SK-N-SH (cell line): ENCODE data around the gene HIVEP2. TPM values are rescaled to one million over a fixed set of nuclear protein-coding genes. Genes with fewer than 3 reads are reported as not detected.
A peak's percentile ranks its signal among the peaks of the same experiment; 100 is the strongest.

Source experiments
- CTCF ChIA-PET: fragments of 300-600, 350-600 bp; formaldehyde crosslinking; extraction: SDS; loops from one replicate; lab custom pipeline; 2021; lab: Yijun Ruan, JAX
- POLR2A ChIA-PET: fragments of 350-600 bp; sonication (Branson Sonifier 250); formaldehyde crosslinking; extraction: SDS; loops from one replicate; lab custom pipeline; 2020; ENCODE audit warnings: antibody characterized with exemption, inconsistent platforms; lab: Yijun Ruan, JAX
- DNase-seq: peaks from one replicate; pipeline ENCODE4 v3.0.0; 2012
- H2AFZ ChIP-seq: fragments of 200-600 bp; sonication (generic); 2 replicates; pipeline ENCODE4 v1.8.1; 2016; ENCODE audit warnings: antibody characterized with exemption, mild to moderate bottlenecking, low read depth
- H3F3A ChIP-seq: fragments of 200-600 bp; sonication (generic); replicated peaks from 2 replicates; pipeline ENCODE3; 2016; ENCODE audit warnings: antibody characterized with exemption, mild to moderate bottlenecking; ENCODE audit not compliant: insufficient read depth
- H3K27ac ChIP-seq, 2 experiments: fragments of 200-500 bp in 1 of 2; fragments of 200-600 bp in 1 of 2; sonication (Bioruptor generic) in 1 of 2; sonication (generic), shearing (Covaris generic) in 1 of 2; 2 replicates each; pipeline versions ENCODE4 v1.5.1 to v1.6.1; 2014 to 2016; ENCODE audit warnings: low read depth in 2 of 2, inconsistent platforms in 1 of 2, low read length in 1 of 2, mild to moderate bottlenecking in 1 of 2, mixed read lengths in 1 of 2
- H3K27me3 ChIP-seq: fragments of 200-600 bp; sonication (generic), shearing (Covaris generic); 2 replicates; pipeline ENCODE4 v1.6.1; 2016; ENCODE audit warnings: mixed run types; ENCODE audit not compliant: insufficient read depth
- H3K36me3 ChIP-seq, 2 experiments: fragments of 200-500 bp in 1 of 2; fragments of 200-600 bp in 1 of 2; sonication (Bioruptor generic) in 1 of 2; sonication (generic) in 1 of 2; replicated peaks in 1 of 2; 2 replicates each; pipeline versions ENCODE3 to v1.5.1; 2014 to 2016; ENCODE audit warnings: low read length in 1 of 2, mild to moderate bottlenecking in 1 of 2; ENCODE audit not compliant: insufficient read depth in 2 of 2, control insufficient read depth in 1 of 2
- H3K4me1 ChIP-seq, 2 experiments: fragments of 200-500 bp in 1 of 2; fragments of 200-600 bp in 1 of 2; sonication (Bioruptor generic) in 1 of 2; sonication (generic), shearing (Covaris generic) in 1 of 2; 2 replicates each; pipeline versions ENCODE4 v1.5.1 to v1.6.1; 2014 to 2016; ENCODE audit warnings: low read depth in 1 of 2, low read length in 1 of 2, mixed run types in 1 of 2; ENCODE audit not compliant: insufficient read depth in 2 of 2, control insufficient read depth in 1 of 2
- H3K4me2 ChIP-seq: fragments of 200-600 bp; sonication (generic), shearing (Covaris generic); 2 replicates; pipeline ENCODE4 v1.6.1; 2017; ENCODE audit warnings: mixed run types
- H3K4me3 ChIP-seq, 2 experiments: fragments of 200-500 bp in 1 of 2; fragments of 200-600 bp in 1 of 2; sonication (Bioruptor generic) in 1 of 2; sonication (generic), shearing (Covaris generic) in 1 of 2; 2 replicates each; pipeline versions ENCODE4 v1.5.1 to v1.8.1; 2014 to 2016; ENCODE audit warnings: low read depth in 2 of 2, inconsistent platforms in 1 of 2, low read length in 1 of 2, mild to moderate bottlenecking in 1 of 2, mixed read lengths in 1 of 2, moderate library complexity in 1 of 2
- H3K79me2 ChIP-seq: fragments of 200-600 bp; sonication (generic); 2 replicates; pipeline ENCODE4 v1.8.1; 2017; ENCODE audit warnings: mild to moderate bottlenecking; ENCODE audit not compliant: insufficient read depth
- H3K9ac ChIP-seq: fragments of 200-600 bp; sonication (generic); 2 replicates; pipeline ENCODE4 v1.6.1; 2017; ENCODE audit warnings: mixed run types
- H3K9me2 ChIP-seq: fragments of 200-600 bp; sonication (generic); 2 replicates; pipeline ENCODE4 v1.6.1; 2017; ENCODE audit warnings: mixed run types
- H3K9me3 ChIP-seq: fragments of 200-600 bp; sonication (generic); 2 replicates; pipeline ENCODE4 v1.6.1; 2017; ENCODE audit warnings: mixed run types, mild to moderate bottlenecking, moderate library complexity
- H4K20me1 ChIP-seq: fragments of 200-600 bp; sonication (generic); 2 replicates; pipeline ENCODE4 v1.6.1; 2017; ENCODE audit warnings: mild to moderate bottlenecking, mixed run types; ENCODE audit not compliant: insufficient read depth
- CTCF ChIP-seq: fragments of 200-600 bp; sonication (generic); IDR thresholded peaks from 2 replicates; pipeline ENCODE4 v1.6.1; 2017; ENCODE audit warnings: antibody characterized with exemption, mild to moderate bottlenecking, moderate library complexity
- ELF1 ChIP-seq: IDR thresholded peaks from 2 replicates; pipeline ENCODE4 v1.4.0; 2012
- RAD21 ChIP-seq: IDR thresholded peaks from 2 replicates; pipeline ENCODE4 v1.6.1; 2012; ENCODE audit warnings: mild to moderate bottlenecking, low read length
- SIN3A ChIP-seq: IDR thresholded peaks from 2 replicates; pipeline ENCODE4 v1.6.1; 2012; ENCODE audit warnings: low read depth, mild to moderate bottlenecking, low read length, moderate library complexity, borderline replicate concordance
- WGBS: methylation state at CpG from one replicate; pipeline ENCODE4 v1.1.6; 2017; ENCODE audit warnings: low lambda C conversion rate; 5-methylcytosine and 5-hydroxymethylcytosine counted together
- polyA plus RNA-seq, 3 experiments: library from polyadenylated mRNA; depleted of rRNA; stranded (reverse); fragments of >200 nt; gene quantifications; 2 replicates each; pipeline ENCODE4 v1.2.3, GENCODE V29; 2012

The HIVEP2 gene
- polyA plus RNA-seq, 1 of the 3 experiments (the other 2 are of a cell fraction), result 2.5 TPM

- H3F3A ChIP-seq, result peaks cover 5% of the 10 kb centered on the region
- H3K9me2 ChIP-seq, result no peaks in the 10 kb centered on the region
- H3K4me2 ChIP-seq, result no peak overlapping the region
- H2AFZ ChIP-seq, result no peak overlapping the region
- no peaks in the 10 kb centered on the region for H3K36me3 ChIP-seq
- TF ChIP-seq CTCF (0 out of 2 replicates have a peak, but pooled peaks have one; percentile 1), SIN3A (no peak)
- TF ChIP-seq, all 33 proteins: peak for 1
- peaks cover 15 to 33% of the 10 kb centered on the region in 2 experiments; a peak in 3 of 4 replicates for H3K4me1 ChIP-seq
- H3K79me2 ChIP-seq, result peaks cover 33% of the 10 kb centered on the region
- ChIA-PET POLR2A (no interaction called here), CTCF (interaction anchor here (1.0 to 1.1 kb wide), 2 partner anchors 22 to 130 kb away, joined by 3 read pairs; no protein-coding TSS in a partner anchor)
- DNase-seq, result no peak
- 82% methylated on average over 10 of the region's 10 CpGs for WGBS
- no peaks in the 10 kb centered on the region for H4K20me1 ChIP-seq
- no peak overlapping the region for H3K4me3 ChIP-seq
- no peaks in the 10 kb centered on the region for H3K9me3 ChIP-seq
- H3K9ac ChIP-seq, result no peak overlapping the region
- H3K27me3 ChIP-seq, result no peaks in the 10 kb centered on the region
- H3K27ac ChIP-seq, result peak overlapping the region in 1 of 2 experiments; percentile 22; a peak in 1 of 4 replicates
Measured at GRCh38 chr6:142823256-142823902, 121.6 kb downstream of the HIVEP2 start.

GRCh38 chr6:142822842-142823241 lies 122.1 kb downstream of the HIVEP2 start:
- DNase-seq, result peak; percentile 16
- Histone ChIP-seq H3K27me3 (no peaks in the 10 kb centered on the region), H3K9me3 (no peaks in the 10 kb centered on the region), H3K27ac (peak overlapping the region in 1 of 2 experiments; percentile 28; a peak in 1 of 4 replicates), H3K4me2 (no peak overlapping the region), H3K79me2 (peaks cover 31% of the 10 kb centered on the region), H3K4me1 (peaks cover 15 to 33% of the 10 kb centered on the region in 2 experiments; a peak in 3 of 4 replicates), H3K36me3 (no peaks in the 10 kb centered on the region), H3K9me2 (no peaks in the 10 kb centered on the region), H3K4me3 (no peak overlapping the region), H3K9ac (no peak overlapping the region), H2AFZ (no peak overlapping the region), H4K20me1 (no peaks in the 10 kb centered on the region), H3F3A (peaks cover 5% of the 10 kb centered on the region)
- ChIA-PET POLR2A (no interaction called here), CTCF (interaction anchor here (1.2 kb wide), 1 partner anchor 21 kb away, joined by 3 read pairs; no protein-coding TSS in a partner anchor)
- 67% methylated on average over 1 of the region's 3 CpGs for WGBS
- TF ChIP-seq CTCF, result peak; percentile 37
- TF ChIP-seq ELF1, result no peak
- peak; percentile 37 for TF ChIP-seq RAD21
